RWPE2 (cell line): ENCODE measurements around the gene BAZ2B.

ENCODE experiments used
- ATAC-seq: fragments of 200-7000 bp; cut with Tn5 transposase; 3 replicates; pipeline ENCODE4 v1.9.1; 2021; ENCODE audit warnings: low read depth
- DNase-seq: peaks from one replicate; pipeline ENCODE4 v3.0.0-alpha.2; 2020; ENCODE audit warnings: low spot score
- H3K27ac ChIP-seq: fragments of 450-650 bp; 2 replicates; pipeline ENCODE4 v1.5.1; 2017; ENCODE audit warnings: mild to moderate bottlenecking; ENCODE audit not compliant: poor library complexity, severe bottlenecking
- H3K27me3 ChIP-seq: fragments of 250-450 bp; sonication (Bioruptor Pico); 2 replicates; pipeline ENCODE4 v1.5.1; 2021; ENCODE audit warnings: mild to moderate bottlenecking, moderate library complexity; ENCODE audit not compliant: insufficient read depth, poor library complexity, severe bottlenecking
- H3K36me3 ChIP-seq: fragments of 250-450 bp; sonication (Bioruptor Pico); 2 replicates; pipeline ENCODE4 v1.5.1; 2020; ENCODE audit warnings: low read depth, mild to moderate bottlenecking, moderate library complexity
- H3K4me1 ChIP-seq: fragments of 250-450 bp; sonication (Bioruptor Pico); 2 replicates; pipeline ENCODE4 v1.5.1; 2021; ENCODE audit warnings: mild to moderate bottlenecking, moderate library complexity; ENCODE audit not compliant: insufficient read depth, poor library complexity, severe bottlenecking
- H3K4me3 ChIP-seq: fragments of 250-450 bp; sonication (Bioruptor Pico); 2 replicates; pipeline ENCODE4 v1.5.1; 2021; ENCODE audit warnings: mild to moderate bottlenecking, moderate library complexity; ENCODE audit not compliant: severe bottlenecking
- H3K9me3 ChIP-seq: fragments of 250-450 bp; sonication (Bioruptor Pico); 2 replicates; pipeline ENCODE4 v1.5.1; 2021; ENCODE audit warnings: mild to moderate bottlenecking, moderate library complexity; ENCODE audit not compliant: severe bottlenecking
- TF ChIP-seq, protein P1 (sequence below): fragments of 450-650 bp; IDR thresholded peaks from one replicate; pipeline ENCODE4 v1.5.1; 2017; ENCODE audit warnings: mild to moderate bottlenecking, moderate library complexity; ENCODE audit not compliant: poor library complexity, severe bottlenecking

BAZ2B gene

DNA sequence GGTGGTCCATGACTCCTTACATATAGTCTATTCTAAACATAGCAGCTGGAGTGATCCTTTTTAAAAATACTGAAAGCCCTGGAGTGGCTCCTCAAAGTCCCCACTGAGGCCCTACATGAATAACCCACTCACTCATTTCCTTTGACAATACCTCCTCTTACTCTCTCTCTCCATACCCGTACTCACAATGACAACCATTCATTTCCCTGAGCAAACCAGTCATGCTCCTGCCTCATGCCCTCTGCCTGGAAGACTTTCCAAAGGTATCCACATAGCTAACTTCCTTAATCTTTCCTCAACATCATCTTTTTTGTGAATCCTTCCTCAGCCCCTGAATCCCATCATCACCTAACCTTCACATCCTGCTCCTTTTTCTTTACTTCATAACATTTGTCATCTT is 102.6 kb downstream of the BAZ2B start:
- ATAC-seq, result no peak
- TF ChIP-seq, protein P1, sequence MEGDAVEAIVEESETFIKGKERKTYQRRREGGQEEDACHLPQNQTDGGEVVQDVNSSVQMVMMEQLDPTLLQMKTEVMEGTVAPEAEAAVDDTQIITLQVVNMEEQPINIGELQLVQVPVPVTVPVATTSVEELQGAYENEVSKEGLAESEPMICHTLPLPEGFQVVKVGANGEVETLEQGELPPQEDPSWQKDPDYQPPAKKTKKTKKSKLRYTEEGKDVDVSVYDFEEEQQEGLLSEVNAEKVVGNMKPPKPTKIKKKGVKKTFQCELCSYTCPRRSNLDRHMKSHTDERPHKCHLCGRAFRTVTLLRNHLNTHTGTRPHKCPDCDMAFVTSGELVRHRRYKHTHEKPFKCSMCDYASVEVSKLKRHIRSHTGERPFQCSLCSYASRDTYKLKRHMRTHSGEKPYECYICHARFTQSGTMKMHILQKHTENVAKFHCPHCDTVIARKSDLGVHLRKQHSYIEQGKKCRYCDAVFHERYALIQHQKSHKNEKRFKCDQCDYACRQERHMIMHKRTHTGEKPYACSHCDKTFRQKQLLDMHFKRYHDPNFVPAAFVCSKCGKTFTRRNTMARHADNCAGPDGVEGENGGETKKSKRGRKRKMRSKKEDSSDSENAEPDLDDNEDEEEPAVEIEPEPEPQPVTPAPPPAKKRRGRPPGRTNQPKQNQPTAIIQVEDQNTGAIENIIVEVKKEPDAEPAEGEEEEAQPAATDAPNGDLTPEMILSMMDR, result no peak
- peaks cover 2% of the 10 kb centered on the region for H3K9me3 ChIP-seq

DNA sequence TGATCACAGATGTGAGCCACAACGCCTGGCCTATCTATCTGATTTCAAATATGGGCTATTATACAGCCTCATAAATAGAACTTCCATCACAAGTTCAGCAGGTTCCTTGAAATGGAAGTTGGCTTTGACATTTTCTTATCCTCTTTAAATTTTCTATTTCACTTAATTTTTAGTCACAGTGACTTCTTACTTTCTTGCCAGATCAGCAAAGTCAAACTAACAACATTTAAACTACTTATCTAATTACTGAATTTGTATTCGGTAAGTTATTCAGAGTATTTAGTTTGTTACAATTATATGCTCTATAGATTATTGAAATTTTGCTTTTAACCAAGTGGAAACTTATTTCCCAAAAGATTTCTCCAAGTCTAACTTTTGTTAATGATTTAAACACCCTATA is 108.2 kb downstream of the BAZ2B start:
- Histone ChIP-seq H3K27ac (no peak overlapping the region), H3K4me1 (peaks cover 8% of the 10 kb centered on the region), H3K4me3 (no peak overlapping the region), H3K36me3 (no peaks in the 10 kb centered on the region), H3K9me3 (no peaks in the 10 kb centered on the region), H3K27me3 (no peaks in the 10 kb centered on the region)
- TF ChIP-seq, protein P1, result no peak
- ATAC-seq (no peak), DNase-seq (no peak)

More for the DNA sequence above, 102.6 kb downstream of the BAZ2B start:
- Histone ChIP-seq H3K27ac (no peak overlapping the region), H3K36me3 (no peaks in the 10 kb centered on the region), H3K4me3 (no peak overlapping the region), H3K27me3 (no peaks in the 10 kb centered on the region), H3K4me1 (peaks cover 35% of the 10 kb centered on the region)
- DNase-seq, result no peak

DNA sequence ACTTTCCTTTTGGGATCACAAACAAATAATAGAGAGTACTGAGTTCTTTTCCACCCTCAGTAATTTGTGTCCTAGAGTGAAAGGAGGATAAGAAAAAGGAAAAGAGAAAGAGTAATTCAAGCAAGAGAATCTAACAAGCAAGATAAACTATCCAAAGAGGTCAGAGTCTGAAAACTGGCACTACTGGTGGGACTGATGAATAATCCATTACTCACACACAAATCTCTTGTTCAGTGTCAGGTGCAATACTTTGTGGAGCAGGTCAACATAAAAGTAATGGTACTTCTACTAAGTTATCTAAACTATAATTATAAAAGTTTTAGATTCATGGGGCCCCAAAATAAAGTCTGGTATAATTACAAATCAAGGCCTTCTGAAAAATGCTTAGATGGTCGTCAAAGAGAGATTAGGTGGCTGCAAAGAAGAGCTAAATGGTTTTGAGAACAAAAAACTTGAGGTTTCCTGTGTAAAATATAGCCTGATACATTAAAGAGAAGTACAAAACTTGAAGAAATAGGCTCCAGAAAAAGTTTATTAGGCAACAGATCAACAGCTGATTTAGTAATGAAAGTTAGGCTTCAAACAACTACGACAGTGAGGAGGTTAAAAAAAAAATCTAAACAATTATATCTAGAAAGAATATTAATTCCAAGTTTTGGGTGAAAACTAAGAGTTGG is 109.4 kb downstream of the BAZ2B start:
- Histone ChIP-seq H3K4me1 (peaks cover 8% of the 10 kb centered on the region), H3K36me3 (no peaks in the 10 kb centered on the region; the same call in 1 of the 2 replicates), H3K27me3 (no peaks in the 10 kb centered on the region), H3K27ac (no peak overlapping the region), H3K9me3 (no peaks in the 10 kb centered on the region), H3K4me3 (no peak overlapping the region)
- ATAC-seq, result peak; percentile 80; the same call in 2 of the 3 replicates
- TF ChIP-seq, protein P1, result no peak
- no peak for DNase-seq

DNA sequence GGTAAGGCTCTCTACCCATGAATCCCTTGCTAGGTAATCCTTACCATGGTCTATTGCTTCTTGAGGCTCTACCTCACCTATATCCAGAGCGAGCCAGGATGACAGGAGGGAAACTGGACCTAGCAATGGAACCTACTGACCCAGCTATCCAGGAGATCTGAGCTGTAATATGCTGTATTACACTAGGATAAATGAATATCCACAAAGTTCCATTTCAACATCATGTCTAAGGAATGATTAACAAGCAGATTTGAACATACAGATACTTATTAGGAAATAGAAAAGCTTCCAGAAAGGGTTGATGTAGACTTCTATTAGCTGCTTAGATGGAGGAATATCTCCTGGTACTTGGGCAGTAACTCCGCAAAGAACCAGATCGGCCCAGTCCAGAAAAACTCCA is 110.1 kb downstream of the BAZ2B start:
- peaks cover 3% of the 10 kb centered on the region; the same call in 1 of the 2 replicates for H3K36me3 ChIP-seq
- TF ChIP-seq, protein P1, result no peak

DNA sequence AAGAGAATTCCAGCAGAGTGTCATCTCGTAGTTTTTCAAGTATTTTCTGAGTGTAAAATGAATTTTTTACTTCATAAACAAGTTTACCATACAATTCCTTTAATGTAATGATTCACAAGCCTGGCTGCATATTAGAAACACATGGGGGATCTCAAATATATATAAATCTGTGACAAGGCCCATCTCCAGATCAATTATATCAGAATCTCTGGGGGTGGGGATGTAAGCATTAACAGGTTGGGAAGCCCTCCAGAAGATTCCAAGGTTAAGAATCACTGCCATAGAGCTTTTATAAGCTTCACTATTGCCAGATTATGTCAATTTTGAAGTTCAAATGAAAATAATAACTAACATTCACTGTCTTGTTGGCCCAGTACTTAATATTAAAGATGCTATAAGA is 111.2 kb downstream of the BAZ2B start:
- ATAC-seq (no peak), DNase-seq (no peak)
- Histone ChIP-seq H3K36me3 (peaks cover 3% of the 10 kb centered on the region; the same call in 1 of the 2 replicates), H3K9me3 (no peaks in the 10 kb centered on the region), H3K4me3 (no peak overlapping the region), H3K27ac (no peak overlapping the region), H3K27me3 (no peaks in the 10 kb centered on the region), H3K4me1 (peaks cover 8% of the 10 kb centered on the region)
- TF ChIP-seq, protein P1, result no peak

More for the DNA sequence above, 110.1 kb downstream of the BAZ2B start:
- DNase-seq (no peak), ATAC-seq (no peak)
- Histone ChIP-seq H3K4me1 (peaks cover 8% of the 10 kb centered on the region), H3K9me3 (no peaks in the 10 kb centered on the region), H3K4me3 (no peak overlapping the region), H3K27ac (no peak overlapping the region), H3K27me3 (no peaks in the 10 kb centered on the region)
